ENCODE results near the gene DCD. TPM values are rescaled to one million over a fixed set of nuclear protein-coding genes. Genes with fewer than 3 reads are reported as not detected.

Gene DCD
- total and polyA plus RNA-seq, 9 of the 15 experiments (the other 6 are each of a cell fraction or from before 2014, with no cell fraction given): not detected

DNA sequence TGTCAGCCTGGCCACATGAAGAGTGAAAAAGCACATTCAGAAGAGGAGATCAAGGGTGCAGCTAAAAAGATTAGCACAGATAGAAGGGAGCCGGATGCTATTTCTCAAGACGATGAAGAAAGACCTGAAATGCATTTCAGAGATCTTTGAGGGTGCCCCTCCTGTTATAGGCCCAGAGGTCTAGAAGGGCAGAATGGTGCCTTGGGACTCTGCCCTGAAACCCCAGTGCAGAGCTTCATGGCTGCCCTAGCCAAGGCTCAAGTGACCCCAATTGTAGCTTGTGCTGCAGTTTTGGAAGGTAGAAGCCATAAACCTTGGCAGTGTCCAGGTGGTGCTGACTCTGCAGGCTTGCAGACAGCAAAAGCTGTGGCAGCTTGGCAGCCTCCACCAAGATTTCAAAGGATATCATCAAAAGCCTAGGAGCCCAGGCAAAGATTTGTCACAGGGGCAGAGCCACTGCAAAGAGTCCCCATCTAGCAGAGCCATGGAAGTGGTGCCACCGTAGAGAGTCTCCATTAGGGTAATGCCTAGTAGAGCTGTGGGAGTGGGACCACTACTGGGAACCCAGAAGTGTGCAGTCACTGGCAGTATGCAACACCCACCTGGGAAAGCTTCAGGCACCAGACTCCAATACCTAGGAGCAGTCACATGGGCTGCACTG, 19.8 kb downstream of the DCD start:
- FAIRE-seq (no peak), DNase-seq (ENCODE audit: extremely low read depth in 1 of 4, low spot score in 3 of 4) (no peak), ATAC-seq (no peak)
- POLR2A ChIA-PET: no interaction called here
- Histone ChIP-seq H2AFZ (ENCODE audit: low read depth, low read length) (no peak overlapping the region), H4K20me1 (replicated peaks; ENCODE audit: control insufficient read depth, insufficient read depth, low read length) (no peaks in the 10 kb centered on the region), H3K4me2 (ENCODE audit: insufficient read depth, low read length) (no peak overlapping the region), H3K27me3 (ENCODE audit: control insufficient read depth in 2 of 2, insufficient read depth in 2 of 2, low read length in 2 of 2) (peaks cover 0 to 13% of the 10 kb centered on the region in 2 experiments; a peak in 2 of 5 replicates), H3K9me3 (replicated peaks; ENCODE audit: control insufficient read depth, insufficient read depth, low read depth, low read length) (no peaks in the 10 kb centered on the region), H3K9ac (ENCODE audit: insufficient read depth in 1 of 2, low read depth in 2 of 2, low read length in 2 of 2) (no peak overlapping the region), H3K36me3 (ENCODE audit: control insufficient read depth, insufficient read depth, low read length) (no peaks in the 10 kb centered on the region), H3K4me3 (no peak overlapping the region), H3K9me1 (ENCODE audit: control insufficient read depth, insufficient read depth, low read length) (no peaks in the 10 kb centered on the region), H3K4me1 (replicated peaks in 1 of 2; ENCODE audit: control insufficient read depth in 2 of 2, insufficient read depth in 2 of 2, low read length in 2 of 2) (no peaks in the 10 kb centered on the region), H3K27ac (ENCODE audit: extremely low read depth, low read depth, low read length) (no peak overlapping the region), H3K79me2 (ENCODE audit: control insufficient read depth, insufficient read depth, low read length) (no peaks in the 10 kb centered on the region)
- CTCF ChIA-PET (ENCODE audit: low intra/inter-chr PET ratio): no interaction called here
- TF ChIP-seq TSC22D4 (tag; IDR thresholded peaks at IDR 0.05): no peak
- no peak for TF ChIP-seq NFIX (CRISPR knock-in tag; IDR thresholded peaks at IDR 0.05; ENCODE audit: low read depth)
- TF ChIP-seq L3MBTL2 (IDR thresholded peaks at IDR 0.05): no peak
- no peak for TF ChIP-seq HCFC1 (IDR thresholded peaks at IDR 0.05; ENCODE audit: low read depth, low read length)
- TF ChIP-seq, protein P1, sequence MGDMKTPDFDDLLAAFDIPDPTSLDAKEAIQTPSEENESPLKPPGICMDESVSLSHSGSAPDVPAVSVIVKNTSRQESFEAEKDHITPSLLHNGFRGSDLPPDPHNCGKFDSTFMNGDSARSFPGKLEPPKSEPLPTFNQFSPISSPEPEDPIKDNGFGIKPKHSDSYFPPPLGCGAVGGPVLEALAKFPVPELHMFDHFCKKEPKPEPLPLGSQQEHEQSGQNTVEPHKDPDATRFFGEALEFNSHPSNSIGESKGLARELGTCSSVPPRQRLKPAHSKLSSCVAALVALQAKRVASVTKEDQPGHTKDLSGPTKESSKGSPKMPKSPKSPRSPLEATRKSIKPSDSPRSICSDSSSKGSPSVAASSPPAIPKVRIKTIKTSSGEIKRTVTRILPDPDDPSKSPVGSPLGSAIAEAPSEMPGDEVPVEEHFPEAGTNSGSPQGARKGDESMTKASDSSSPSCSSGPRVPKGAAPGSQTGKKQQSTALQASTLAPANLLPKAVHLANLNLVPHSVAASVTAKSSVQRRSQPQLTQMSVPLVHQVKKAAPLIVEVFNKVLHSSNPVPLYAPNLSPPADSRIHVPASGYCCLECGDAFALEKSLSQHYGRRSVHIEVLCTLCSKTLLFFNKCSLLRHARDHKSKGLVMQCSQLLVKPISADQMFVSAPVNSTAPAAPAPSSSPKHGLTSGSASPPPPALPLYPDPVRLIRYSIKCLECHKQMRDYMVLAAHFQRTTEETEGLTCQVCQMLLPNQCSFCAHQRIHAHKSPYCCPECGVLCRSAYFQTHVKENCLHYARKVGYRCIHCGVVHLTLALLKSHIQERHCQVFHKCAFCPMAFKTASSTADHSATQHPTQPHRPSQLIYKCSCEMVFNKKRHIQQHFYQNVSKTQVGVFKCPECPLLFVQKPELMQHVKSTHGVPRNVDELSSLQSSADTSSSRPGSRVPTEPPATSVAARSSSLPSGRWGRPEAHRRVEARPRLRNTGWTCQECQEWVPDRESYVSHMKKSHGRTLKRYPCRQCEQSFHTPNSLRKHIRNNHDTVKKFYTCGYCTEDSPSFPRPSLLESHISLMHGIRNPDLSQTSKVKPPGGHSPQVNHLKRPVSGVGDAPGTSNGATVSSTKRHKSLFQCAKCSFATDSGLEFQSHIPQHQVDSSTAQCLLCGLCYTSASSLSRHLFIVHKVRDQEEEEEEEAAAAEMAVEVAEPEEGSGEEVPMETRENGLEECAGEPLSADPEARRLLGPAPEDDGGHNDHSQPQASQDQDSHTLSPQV (IDR thresholded peaks at IDR 0.05): no peak
- TF ChIP-seq, protein P2, sequence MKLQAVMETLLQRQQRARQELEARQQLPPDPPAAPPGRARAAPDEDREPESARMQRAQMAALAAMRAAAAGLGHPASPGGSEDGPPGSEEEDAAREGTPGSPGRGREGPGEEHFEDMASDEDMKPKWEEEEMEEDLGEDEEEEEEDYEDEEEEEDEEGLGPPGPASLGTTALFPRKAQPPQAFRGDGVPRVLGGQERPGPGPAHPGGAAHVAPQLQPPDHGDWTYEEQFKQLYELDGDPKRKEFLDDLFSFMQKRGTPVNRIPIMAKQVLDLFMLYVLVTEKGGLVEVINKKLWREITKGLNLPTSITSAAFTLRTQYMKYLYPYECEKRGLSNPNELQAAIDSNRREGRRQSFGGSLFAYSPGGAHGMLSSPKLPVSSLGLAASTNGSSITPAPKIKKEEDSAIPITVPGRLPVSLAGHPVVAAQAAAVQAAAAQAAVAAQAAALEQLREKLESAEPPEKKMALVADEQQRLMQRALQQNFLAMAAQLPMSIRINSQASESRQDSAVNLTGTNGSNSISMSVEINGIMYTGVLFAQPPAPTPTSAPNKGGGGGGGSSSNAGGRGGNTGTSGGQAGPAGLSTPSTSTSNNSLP (IDR thresholded peaks at IDR 0.05; ENCODE audit: borderline replicate concordance, low read depth, low read length): no peak
- TF ChIP-seq, protein P3, sequence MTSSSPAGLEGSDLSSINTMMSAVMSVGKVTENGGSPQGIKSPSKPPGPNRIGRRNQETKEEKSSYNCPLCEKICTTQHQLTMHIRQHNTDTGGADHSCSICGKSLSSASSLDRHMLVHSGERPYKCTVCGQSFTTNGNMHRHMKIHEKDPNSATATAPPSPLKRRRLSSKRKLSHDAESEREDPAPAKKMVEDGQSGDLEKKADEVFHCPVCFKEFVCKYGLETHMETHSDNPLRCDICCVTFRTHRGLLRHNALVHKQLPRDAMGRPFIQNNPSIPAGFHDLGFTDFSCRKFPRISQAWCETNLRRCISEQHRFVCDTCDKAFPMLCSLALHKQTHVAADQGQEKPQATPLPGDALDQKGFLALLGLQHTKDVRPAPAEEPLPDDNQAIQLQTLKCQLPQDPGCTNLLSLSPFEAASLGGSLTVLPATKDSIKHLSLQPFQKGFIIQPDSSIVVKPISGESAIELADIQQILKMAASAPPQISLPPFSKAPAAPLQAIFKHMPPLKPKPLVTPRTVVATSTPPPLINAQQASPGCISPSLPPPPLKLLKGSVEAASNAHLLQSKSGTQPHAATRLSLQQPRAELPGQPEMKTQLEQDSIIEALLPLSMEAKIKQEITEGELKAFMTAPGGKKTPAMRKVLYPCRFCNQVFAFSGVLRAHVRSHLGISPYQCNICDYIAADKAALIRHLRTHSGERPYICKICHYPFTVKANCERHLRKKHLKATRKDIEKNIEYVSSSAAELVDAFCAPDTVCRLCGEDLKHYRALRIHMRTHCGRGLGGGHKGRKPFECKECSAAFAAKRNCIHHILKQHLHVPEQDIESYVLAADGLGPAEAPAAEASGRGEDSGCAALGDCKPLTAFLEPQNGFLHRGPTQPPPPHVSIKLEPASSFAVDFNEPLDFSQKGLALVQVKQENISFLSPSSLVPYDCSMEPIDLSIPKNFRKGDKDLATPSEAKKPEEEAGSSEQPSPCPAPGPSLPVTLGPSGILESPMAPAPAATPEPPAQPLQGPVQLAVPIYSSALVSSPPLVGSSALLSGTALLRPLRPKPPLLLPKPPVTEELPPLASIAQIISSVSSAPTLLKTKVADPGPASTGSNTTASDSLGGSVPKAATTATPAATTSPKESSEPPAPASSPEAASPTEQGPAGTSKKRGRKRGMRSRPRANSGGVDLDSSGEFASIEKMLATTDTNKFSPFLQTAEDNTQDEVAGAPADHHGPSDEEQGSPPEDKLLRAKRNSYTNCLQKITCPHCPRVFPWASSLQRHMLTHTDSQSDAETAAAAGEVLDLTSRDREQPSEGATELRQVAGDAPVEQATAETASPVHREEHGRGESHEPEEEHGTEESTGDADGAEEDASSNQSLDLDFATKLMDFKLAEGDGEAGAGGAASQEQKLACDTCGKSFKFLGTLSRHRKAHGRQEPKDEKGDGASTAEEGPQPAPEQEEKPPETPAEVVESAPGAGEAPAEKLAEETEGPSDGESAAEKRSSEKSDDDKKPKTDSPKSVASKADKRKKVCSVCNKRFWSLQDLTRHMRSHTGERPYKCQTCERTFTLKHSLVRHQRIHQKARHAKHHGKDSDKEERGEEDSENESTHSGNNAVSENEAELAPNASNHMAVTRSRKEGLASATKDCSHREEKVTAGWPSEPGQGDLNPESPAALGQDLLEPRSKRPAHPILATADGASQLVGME (CRISPR knock-in tag; IDR thresholded peaks at IDR 0.05): no peak
- in situ Hi-C loops (cut with MboI) (no loop called here), intact Hi-C loops (cut with micrococcal nuclease) (no loop called here)
- 0% methylated on average over 3 of the region's 3 CpGs for WGBS (ENCODE audit: insufficient coverage, low coverage, missing lambda C conversion rate)
- no TSS peak for BruUV-seq (replicated peaks)
